ENCODE results near the gene LAMA4.

Gene LAMA4

GRCh38 chr6:112274774-112275173 is 20.4 kb upstream of the LAMA4 start:
- TF ChIP-seq, protein P1, sequence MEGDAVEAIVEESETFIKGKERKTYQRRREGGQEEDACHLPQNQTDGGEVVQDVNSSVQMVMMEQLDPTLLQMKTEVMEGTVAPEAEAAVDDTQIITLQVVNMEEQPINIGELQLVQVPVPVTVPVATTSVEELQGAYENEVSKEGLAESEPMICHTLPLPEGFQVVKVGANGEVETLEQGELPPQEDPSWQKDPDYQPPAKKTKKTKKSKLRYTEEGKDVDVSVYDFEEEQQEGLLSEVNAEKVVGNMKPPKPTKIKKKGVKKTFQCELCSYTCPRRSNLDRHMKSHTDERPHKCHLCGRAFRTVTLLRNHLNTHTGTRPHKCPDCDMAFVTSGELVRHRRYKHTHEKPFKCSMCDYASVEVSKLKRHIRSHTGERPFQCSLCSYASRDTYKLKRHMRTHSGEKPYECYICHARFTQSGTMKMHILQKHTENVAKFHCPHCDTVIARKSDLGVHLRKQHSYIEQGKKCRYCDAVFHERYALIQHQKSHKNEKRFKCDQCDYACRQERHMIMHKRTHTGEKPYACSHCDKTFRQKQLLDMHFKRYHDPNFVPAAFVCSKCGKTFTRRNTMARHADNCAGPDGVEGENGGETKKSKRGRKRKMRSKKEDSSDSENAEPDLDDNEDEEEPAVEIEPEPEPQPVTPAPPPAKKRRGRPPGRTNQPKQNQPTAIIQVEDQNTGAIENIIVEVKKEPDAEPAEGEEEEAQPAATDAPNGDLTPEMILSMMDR (IDR thresholded peaks at IDR 0.05; ENCODE audit: insufficient read depth, low read depth, low read length, missing control alignments), result no peak
- no peak for DNase-seq (ENCODE audit: low read depth)
- H3K4me3 ChIP-seq (ENCODE audit: low read length), result no peak overlapping the region

- TF ChIP-seq, protein P1 (IDR thresholded peaks at IDR 0.05; ENCODE audit: insufficient read depth, low read depth, low read length, missing control alignments), result no peak
- no peak for DNase-seq (ENCODE audit: low read depth)
- no peak overlapping the region for H3K4me3 ChIP-seq (ENCODE audit: low read length)
These were observed 18.4 kb upstream of the LAMA4 start for GRCh38 chr6:112272799-112273198.

DNA sequence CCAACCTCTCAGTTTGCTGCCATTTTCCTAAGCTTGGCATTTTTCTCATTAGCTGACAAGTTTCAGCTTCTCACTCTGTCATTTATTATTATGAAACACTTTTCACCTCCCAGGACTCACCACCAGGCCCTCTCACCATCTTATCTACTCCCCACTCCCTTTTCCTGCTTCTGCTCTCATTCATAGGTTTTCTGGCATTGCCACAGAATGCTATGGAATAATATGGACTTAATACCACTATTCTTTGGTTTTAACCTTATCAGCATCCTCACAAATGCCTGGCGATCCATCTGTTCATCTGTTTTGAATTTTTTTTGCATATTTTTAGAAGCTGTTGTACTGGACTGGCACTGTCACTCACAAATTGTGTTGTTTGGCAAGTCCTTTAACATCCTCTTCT is 16.4 kb upstream of the LAMA4 start:
- TF ChIP-seq, protein P1 (IDR thresholded peaks at IDR 0.05; ENCODE audit: insufficient read depth, low read depth, low read length, missing control alignments), result no peak
- DNase-seq (ENCODE audit: low read depth), result no peak
- H3K4me3 ChIP-seq (ENCODE audit: low read length), result no peak overlapping the region

GRCh38 chr6:112269979-112270566 is 15.7 kb upstream of the LAMA4 start:
- TF ChIP-seq, protein P1 (IDR thresholded peaks at IDR 0.05; ENCODE audit: insufficient read depth, low read depth, low read length, missing control alignments), result no peak
- no peak for DNase-seq (ENCODE audit: low read depth)
- no peak overlapping the region for H3K4me3 ChIP-seq (ENCODE audit: low read length)

DNA sequence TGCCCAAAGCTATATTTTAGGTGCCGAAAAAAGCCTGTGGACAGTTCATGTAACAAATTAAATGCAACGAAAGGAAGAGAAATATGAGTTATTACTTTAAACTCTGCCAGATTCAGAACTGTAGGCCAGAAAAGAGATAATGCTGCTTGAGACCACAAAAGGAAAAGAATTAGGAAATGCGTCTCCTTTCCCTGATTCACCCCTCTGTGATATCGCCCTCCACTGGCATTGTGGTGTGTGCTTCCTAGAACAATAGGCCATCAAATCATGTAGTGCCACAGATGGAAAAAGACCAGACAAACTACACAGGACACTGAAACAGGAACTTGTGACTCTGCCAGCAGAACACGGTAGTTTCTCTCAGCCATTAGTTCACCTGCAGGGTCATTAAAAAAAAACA is 14.7 kb upstream of the LAMA4 start:
- DNase-seq (ENCODE audit: low read depth), result peak; percentile 18
- TF ChIP-seq, protein P1 (IDR thresholded peaks at IDR 0.05; ENCODE audit: insufficient read depth, low read depth, low read length, missing control alignments), result peak; percentile 22
- H3K4me3 ChIP-seq (ENCODE audit: low read length), result no peak overlapping the region

- DNase-seq (ENCODE audit: low read depth), result no peak
- TF ChIP-seq, protein P1 (IDR thresholded peaks at IDR 0.05; ENCODE audit: insufficient read depth, low read depth, low read length, missing control alignments), result no peak
- H3K4me3 ChIP-seq (ENCODE audit: low read length), result no peak overlapping the region
These were observed 14.3 kb upstream of the LAMA4 start for GRCh38 chr6:112268654-112269053.

DNA sequence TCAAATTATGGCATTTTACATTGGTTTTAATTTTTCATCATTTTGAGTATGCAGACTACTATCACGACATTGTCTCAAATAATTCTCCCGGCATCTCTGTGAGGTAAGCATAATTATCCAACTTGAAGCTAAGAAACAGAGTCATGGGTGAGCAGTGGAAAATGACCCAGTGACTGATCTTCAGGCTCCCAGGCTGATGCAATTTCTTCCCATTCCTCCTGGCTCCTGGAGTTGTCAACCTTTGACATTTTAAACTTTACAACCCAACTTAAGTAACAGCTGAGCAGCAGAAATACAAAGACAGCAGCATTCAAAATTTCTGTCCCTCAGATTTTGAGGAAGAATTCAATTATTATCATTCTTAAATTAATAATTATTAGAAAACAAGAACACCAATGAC is 13.7 kb upstream of the LAMA4 start:
- H3K4me3 ChIP-seq (ENCODE audit: low read length), result no peak overlapping the region
- TF ChIP-seq, protein P1 (IDR thresholded peaks at IDR 0.05; ENCODE audit: insufficient read depth, low read depth, low read length, missing control alignments), result no peak
- no peak for DNase-seq (ENCODE audit: low read depth)

Measured in epithelial cell of esophagus (primary cell).